IMR-90 (cell line): ENCODE data around the gene C13orf42. TPM values are rescaled to one million over a fixed set of nuclear protein-coding genes. Genes with fewer than 3 reads are reported as not detected.

Source experiments
- ATAC-seq: fragments of 200-7000 bp; cut with Tn5 transposase; 2 replicates; pipeline ENCODE4 v1.9.1; 2020; ENCODE audit warnings: low read depth, mild to moderate bottlenecking, moderate library complexity
- BruUV-seq: library from RNA; stranded (reverse); fragments of 400-500 nt; replicated peaks from 2 replicates; lab custom pipeline; 2021; lab: Mats Ljungman, UMichigan
- CTCF ChIA-PET: fragments of 300-600 bp; formaldehyde crosslinking; extraction: SDS; loops from one replicate; lab custom pipeline; 2021; ENCODE audit warnings: antibody characterized with exemption; lab: Yijun Ruan, JAX
- POLR2A ChIA-PET: fragments of 300-600 bp; sonication (Branson Sonifier 250); formaldehyde crosslinking; loops from one replicate; lab custom pipeline; 2022; ENCODE audit warnings: antibody characterized with exemption; ENCODE audit not compliant: unreplicated experiment; lab: Charles Lee
- DNase-seq: peaks from one replicate; pipeline ENCODE4 v3.0.0; 2013
- H2AFZ ChIP-seq: replicated peaks from 2 replicates; pipeline ENCODE3; 2013; ENCODE audit warnings: low read length, mild to moderate bottlenecking; ENCODE audit not compliant: poor library complexity
- H2AK5ac ChIP-seq: 2 replicates; pipeline ENCODE4 v1.6.1; 2013; ENCODE audit warnings: low read depth, low read length, inconsistent platforms
- H2AK9ac ChIP-seq: replicated peaks from 2 replicates; pipeline ENCODE3; 2013; ENCODE audit warnings: mild to moderate bottlenecking, low read depth, low read length, moderate library complexity; ENCODE audit not compliant: poor library complexity
- H2BK120ac ChIP-seq: 2 replicates; pipeline ENCODE4 v1.6.1; 2013; ENCODE audit warnings: low read depth, low read length, inconsistent platforms
- H2BK15ac ChIP-seq: 3 replicates; pipeline ENCODE4 v1.6.1; 2013; ENCODE audit warnings: low read depth, low read length, inconsistent platforms
- H2BK20ac ChIP-seq: 2 replicates; pipeline ENCODE4 v1.6.1; 2013; ENCODE audit warnings: low read depth, mild to moderate bottlenecking, inconsistent platforms, low read length, moderate library complexity
- H2BK5ac ChIP-seq: 2 replicates; pipeline ENCODE4 v1.6.1; 2013; ENCODE audit warnings: mild to moderate bottlenecking, low read depth, low read length, inconsistent platforms; ENCODE audit not compliant: poor library complexity, severe bottlenecking
- H3K14ac ChIP-seq: replicated peaks from 2 replicates; pipeline ENCODE4 v1.6.1; 2013; ENCODE audit warnings: low read depth, low read length, inconsistent platforms
- H3K18ac ChIP-seq: 2 replicates; pipeline ENCODE4 v1.6.1; 2013; ENCODE audit warnings: low read depth, low read length, control low read depth
- H3K23ac ChIP-seq: 2 replicates; pipeline ENCODE4 v1.6.1; 2013; ENCODE audit warnings: low read depth, low read length, inconsistent platforms
- H3K27ac ChIP-seq: 2 replicates; pipeline ENCODE4 v1.5.1; 2013; ENCODE audit warnings: mild to moderate bottlenecking, control low read depth, low read length; ENCODE audit not compliant: insufficient read depth
- H3K27me3 ChIP-seq: 2 replicates; pipeline ENCODE4 v1.6.1; 2013; ENCODE audit warnings: low read length; ENCODE audit not compliant: control insufficient read depth, insufficient read depth
- H3K36me3 ChIP-seq: 2 replicates; pipeline ENCODE4 v1.6.1; 2013; ENCODE audit warnings: low read length, mixed read lengths; ENCODE audit not compliant: control insufficient read depth, insufficient read depth
- H3K4ac ChIP-seq: 2 replicates; pipeline ENCODE4 v1.6.1; 2013; ENCODE audit warnings: low read depth, low read length, inconsistent platforms
- H3K4me1 ChIP-seq: 2 replicates; pipeline ENCODE4 v1.6.1; 2013; ENCODE audit warnings: low read length, mixed read lengths; ENCODE audit not compliant: control insufficient read depth, insufficient read depth
- H3K4me2 ChIP-seq: 2 replicates; pipeline ENCODE4 v1.6.1; 2013; ENCODE audit warnings: low read depth, mild to moderate bottlenecking, control low read depth, low read length, moderate library complexity
- H3K4me3 ChIP-seq: 2 replicates; pipeline ENCODE4 v1.5.1; 2013; ENCODE audit warnings: low read depth, mild to moderate bottlenecking, control low read depth, low read length, moderate library complexity; ENCODE audit not compliant: insufficient read depth
- H3K56ac ChIP-seq: 2 replicates; pipeline ENCODE4 v1.6.1; 2013; ENCODE audit warnings: low read length, inconsistent platforms; ENCODE audit not compliant: insufficient read depth; ENCODE audit errors: extremely low read depth
- H3K79me1 ChIP-seq, 2 experiments: 2 replicates each; pipeline ENCODE4 v1.6.1; 2013; ENCODE audit warnings: low read length in 2 of 2, inconsistent platforms in 1 of 2, low read depth in 1 of 2
- H3K9ac ChIP-seq: 2 replicates; pipeline ENCODE4 v1.6.1; 2013; ENCODE audit warnings: low read depth, low read length, control low read depth
- H3K9me1 ChIP-seq: 2 replicates; pipeline ENCODE4 v1.6.1; 2013; ENCODE audit warnings: low read length, inconsistent platforms; ENCODE audit not compliant: insufficient read depth
- H3K9me3 ChIP-seq: 2 replicates; pipeline ENCODE4 v1.6.1; 2013; ENCODE audit warnings: low read length; ENCODE audit not compliant: control insufficient read depth, insufficient read depth
- H4K20me1 ChIP-seq: 2 replicates; pipeline ENCODE4 v1.6.1; 2013; ENCODE audit warnings: low read length, inconsistent platforms; ENCODE audit not compliant: insufficient read depth
- H4K5ac ChIP-seq: 2 replicates; pipeline ENCODE4 v1.6.1; 2013; ENCODE audit warnings: mild to moderate bottlenecking, low read depth, low read length, control low read depth
- H4K8ac ChIP-seq, 2 experiments: 2 replicates each; pipeline ENCODE4 v1.6.1; 2013; ENCODE audit warnings: low read depth in 2 of 2, low read length in 2 of 2, control low read depth in 1 of 2, inconsistent platforms in 1 of 2
- H4K91ac ChIP-seq: 2 replicates; pipeline ENCODE4 v1.6.1; 2013; ENCODE audit warnings: low read depth, low read length, inconsistent platforms; ENCODE audit not compliant: insufficient read depth
- BHLHE40 ChIP-seq: fragments of 150-350 bp; IDR thresholded peaks from 2 replicates; pipeline ENCODE4 v1.6.1; 2016; ENCODE audit warnings: mild to moderate bottlenecking, low read depth, low read length
- CEBPB ChIP-seq: IDR thresholded peaks from 2 replicates; pipeline ENCODE4 v1.6.1; 2012; ENCODE audit warnings: low read depth, low read length, improper control_type of control experiment
- CHD1 ChIP-seq: IDR thresholded peaks from 2 replicates; pipeline ENCODE4 v1.6.1; 2012; ENCODE audit warnings: low read depth, low read length, improper control_type of control experiment
- CTCF ChIP-seq: conservative IDR thresholded peaks from 2 replicates; pipeline ENCODE4 v1.5.1; 2012; ENCODE audit warnings: mild to moderate bottlenecking, low read depth, low read length, improper control_type of control experiment
- FOS ChIP-seq: fragments of 150-350 bp; IDR thresholded peaks from 2 replicates; pipeline ENCODE4 v1.6.1; 2016; ENCODE audit warnings: low read depth, low read length
- MAFK ChIP-seq: IDR thresholded peaks from 2 replicates; pipeline ENCODE4 v1.6.1; 2012; ENCODE audit warnings: low read depth, low read length, improper control_type of control experiment
- MXI1 ChIP-seq: IDR thresholded peaks from 2 replicates; pipeline ENCODE4 v1.6.1; 2012; ENCODE audit warnings: low read depth, mild to moderate bottlenecking, low read length, moderate library complexity, borderline replicate concordance
- NFE2L2 ChIP-seq: fragments of 150-350 bp; IDR thresholded peaks from 2 replicates; pipeline ENCODE4 v1.6.1; 2016; ENCODE audit warnings: low read depth, mild to moderate bottlenecking, low read length
- POLR2A ChIP-seq: IDR thresholded peaks from 2 replicates; pipeline ENCODE4 v1.6.1; 2012; ENCODE audit warnings: mild to moderate bottlenecking, low read depth, low read length
- RAD21 ChIP-seq: IDR thresholded peaks from 2 replicates; pipeline ENCODE4 v1.6.1; 2012; ENCODE audit warnings: low read length, improper control_type of control experiment
- RFX5 ChIP-seq: IDR thresholded peaks from 2 replicates; pipeline ENCODE4 v1.8.0; 2012; ENCODE audit warnings: low read depth, mild to moderate bottlenecking, low read length, moderate library complexity
- SMC3 ChIP-seq: fragments of 150-350 bp; IDR thresholded peaks from 2 replicates; pipeline ENCODE4 v1.6.1; 2016; ENCODE audit warnings: low read depth, mild to moderate bottlenecking, antibody characterized with exemption, low read length, moderate library complexity
- WGBS, 2 experiments: methylation state at CpG; one replicate each; pipeline versions ENCODE4 v1.1.5 to v1.1.7; 2013; ENCODE audit warnings: missing lambda C conversion rate in 2 of 2; ENCODE audit not compliant: insufficient read length in 1 of 2; ENCODE audit errors: extremely low coverage in 2 of 2; 5-methylcytosine and 5-hydroxymethylcytosine counted together
- dilution Hi-C: fragments of 300-500 bp; cut with HindIII; formaldehyde crosslinking; loops from one replicate; pipeline ENCODE4 v1.14.3; 2018; ENCODE audit warnings: low sequenced_read_pairs; ENCODE audit not compliant: unreplicated experiment
- in situ Hi-C: fragments of 300-500 bp; cut with MboI; formaldehyde crosslinking; loops from 3 replicates; pipeline ENCODE4 v1.14.3; 2019; ENCODE audit warnings: low sequenced_read_pairs, inconsistent platforms, mixed read lengths
- intact Hi-C: fragments of 100-400 bp; cut with micrococcal nuclease; formaldehyde crosslinking; loops from 2 replicates; pipeline ENCODE4 v1.10.0; 2022
- polyA plus RNA-seq, 3 experiments: library from polyadenylated mRNA; depleted of rRNA; stranded (reverse); fragments of >200 nt; gene quantifications; 2 replicates each; pipeline ENCODE4 v1.2.3, GENCODE V29; 2012; ENCODE audit warnings: low replicate concordance in 1 of 3
- total RNA-seq: library from RNA; depleted of rRNA; stranded (reverse); fragments of >200 nt; gene quantifications from 2 replicates; pipeline ENCODE4 v1.2.3, GENCODE V29; 2012

C13orf42 gene
- total and polyA plus RNA-seq, 2 of the 4 experiments (the other 2 are of a cell fraction), result not detected

GRCh38 chr13:51155161-51155560 is 44.1 kb upstream of the C13orf42 start:
- no peak overlapping the region for H3K9ac ChIP-seq
- H3K4me2 ChIP-seq, result no peak overlapping the region
- no peak overlapping the region for H3K56ac ChIP-seq
- TF ChIP-seq CTCF (no peak), RAD21 (no peak), CEBPB (no peak), MAFK (no peak), CHD1 (no peak), SMC3 (no peak), BHLHE40 (no peak), NFE2L2 (no peak), RFX5 (no peak), MXI1 (no peak), POLR2A (no peak), FOS (no peak)
- H2BK120ac ChIP-seq, result no peak overlapping the region
- no peaks in the 10 kb centered on the region for H3K4me1 ChIP-seq
- H2AFZ ChIP-seq, result no peak overlapping the region
- DNase-seq (no peak), ATAC-seq (no peak)
- H2AK9ac ChIP-seq, result no peak overlapping the region
- H2AK5ac ChIP-seq, result no peak overlapping the region
- H4K8ac ChIP-seq, result no peak overlapping the region
- no peak overlapping the region for H4K91ac ChIP-seq
- no peaks in the 10 kb centered on the region for H4K20me1 ChIP-seq
- no peak overlapping the region for H4K5ac ChIP-seq
- H3K23ac ChIP-seq, result no peak overlapping the region
- H2BK5ac ChIP-seq, result no peak overlapping the region
- H3K36me3 ChIP-seq, result no peaks in the 10 kb centered on the region
- in situ Hi-C loops, result no loop called here
- dilution Hi-C loops, result no loop called here
- H3K27ac ChIP-seq, result no peak overlapping the region
- intact Hi-C loops, result no loop called here
- H3K79me1 ChIP-seq, result no peaks in the 10 kb centered on the region
- no peaks in the 10 kb centered on the region for H3K9me3 ChIP-seq
- H3K9me1 ChIP-seq, result no peaks in the 10 kb centered on the region
- no TSS peak for BruUV-seq
- H2BK20ac ChIP-seq, result no peak overlapping the region
- H3K4ac ChIP-seq, result no peak overlapping the region
- CTCF ChIA-PET, result no interaction called here
- WGBS, 2 experiments, result no CpG with 5 or more reads among the region's 1 CpG
- H3K14ac ChIP-seq, result no peak overlapping the region
- peaks cover 12% of the 10 kb centered on the region for H3K27me3 ChIP-seq
- H3K4me3 ChIP-seq, result no peak overlapping the region
- POLR2A ChIA-PET, result no interaction called here
- no peak overlapping the region for H3K18ac ChIP-seq
- no peak overlapping the region for H2BK15ac ChIP-seq
